OCI-LY3 (cell line): Measurements from ENCODE around the gene MARK1.
"Not testable (repeated sequence)": the region's sequence is repeated elsewhere in the genome, so short reads cannot be mapped to it uniquely, and the experiment has no call there.

Experiments used
- H2AFZ ChIP-seq: fragments of 200-600, 300-600 bp; shearing (Covaris generic); 2 replicates; pipeline ENCODE4 v1.6.0; 2014; ENCODE audit warnings: antibody characterized with exemption, low read depth, low read length
- H3K27ac ChIP-seq: fragments of 200-600, 300-600 bp; sonication (generic); 2 replicates; pipeline ENCODE4 v1.5.1; 2014; ENCODE audit warnings: mild to moderate bottlenecking, low read length, moderate library complexity, mixed read lengths
- H3K27me3 ChIP-seq: fragments of 200-600, 300-600 bp; sonication (generic); 2 replicates; pipeline ENCODE4 v1.6.1; 2014; ENCODE audit warnings: low read depth, low read length, mixed read lengths
- H3K36me3 ChIP-seq: fragments of 200-600, 300-600 bp; sonication (generic); replicated peaks from 2 replicates; pipeline ENCODE3; 2014; ENCODE audit warnings: low read depth, low read length, mixed read lengths
- H3K4me1 ChIP-seq: fragments of 300-600, 200-600 bp; sonication (generic); 2 replicates; pipeline ENCODE4 v1.6.1; 2014; ENCODE audit warnings: low read length, mixed read lengths
- H3K4me2 ChIP-seq: fragments of 200-600, 300-600 bp; sonication (generic); 2 replicates; pipeline ENCODE4 v1.6.1; 2014; ENCODE audit warnings: low read length, mixed read lengths
- H3K4me3 ChIP-seq: fragments of 300-600, 200-600 bp; sonication (generic); 2 replicates; pipeline ENCODE4 v1.5.1; 2014; ENCODE audit warnings: antibody characterized with exemption, mild to moderate bottlenecking, low read length, moderate library complexity
- H3K79me2 ChIP-seq: fragments of 300-600, 200-600 bp; shearing (Covaris generic); 2 replicates; pipeline ENCODE4 v1.6.1; 2014; ENCODE audit warnings: mild to moderate bottlenecking, low read length, mixed read lengths
- H3K9ac ChIP-seq: fragments of 300-600, 200-600 bp; shearing (Covaris generic); 2 replicates; pipeline ENCODE4 v1.6.0; 2014; ENCODE audit warnings: mild to moderate bottlenecking, low read length, moderate library complexity
- H3K9me3 ChIP-seq: fragments of 200-600, 300-600 bp; shearing (Covaris generic); 2 replicates; pipeline ENCODE4 v1.6.1; 2014; ENCODE audit warnings: low read length, mixed read lengths; ENCODE audit not compliant: insufficient read depth
- H4K20me1 ChIP-seq: fragments of 200-600, 300-600 bp; sonication (generic); 2 replicates; pipeline ENCODE4 v1.6.1; 2016; ENCODE audit warnings: low read length, mixed read lengths; ENCODE audit not compliant: insufficient read depth
- EZH2phosphoT487 ChIP-seq: fragments of 200-600 bp; shearing (Covaris generic); IDR thresholded peaks from 2 replicates; pipeline ENCODE4 v1.6.1; 2018; ENCODE audit warnings: antibody characterized with exemption, mixed run types, low read depth
- TF ChIP-seq, protein P1 (sequence below): fragments of 200-600, 300-600 bp; sonication (generic); IDR thresholded peaks from 2 replicates; pipeline ENCODE4 v1.5.1; 2014; ENCODE audit warnings: antibody characterized with exemption, low read length, low read depth

MARK1 gene

DNA sequence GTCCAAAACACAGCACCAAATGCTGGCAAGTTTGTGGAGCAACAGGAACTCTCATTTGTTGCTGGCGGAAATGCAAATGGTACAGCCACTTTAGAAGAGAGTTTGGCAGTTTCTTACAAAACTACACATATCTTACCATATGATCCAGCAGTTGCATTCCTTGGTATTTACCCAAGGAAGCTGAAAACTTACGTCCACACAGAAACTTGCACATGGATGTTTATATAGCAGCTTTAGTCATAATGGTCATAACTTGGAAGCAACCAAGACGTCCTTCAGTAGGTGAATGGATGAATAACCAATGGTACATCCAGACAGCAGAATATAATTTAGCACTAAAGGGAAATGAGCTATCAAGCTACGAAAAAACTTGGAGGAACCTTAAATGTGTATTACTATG, 66.4 kb downstream of the MARK1 start:
- H2AFZ ChIP-seq, result no peak overlapping the region
- H3K9me3 ChIP-seq, result no peaks in the 10 kb centered on the region
- TF ChIP-seq, protein P1, sequence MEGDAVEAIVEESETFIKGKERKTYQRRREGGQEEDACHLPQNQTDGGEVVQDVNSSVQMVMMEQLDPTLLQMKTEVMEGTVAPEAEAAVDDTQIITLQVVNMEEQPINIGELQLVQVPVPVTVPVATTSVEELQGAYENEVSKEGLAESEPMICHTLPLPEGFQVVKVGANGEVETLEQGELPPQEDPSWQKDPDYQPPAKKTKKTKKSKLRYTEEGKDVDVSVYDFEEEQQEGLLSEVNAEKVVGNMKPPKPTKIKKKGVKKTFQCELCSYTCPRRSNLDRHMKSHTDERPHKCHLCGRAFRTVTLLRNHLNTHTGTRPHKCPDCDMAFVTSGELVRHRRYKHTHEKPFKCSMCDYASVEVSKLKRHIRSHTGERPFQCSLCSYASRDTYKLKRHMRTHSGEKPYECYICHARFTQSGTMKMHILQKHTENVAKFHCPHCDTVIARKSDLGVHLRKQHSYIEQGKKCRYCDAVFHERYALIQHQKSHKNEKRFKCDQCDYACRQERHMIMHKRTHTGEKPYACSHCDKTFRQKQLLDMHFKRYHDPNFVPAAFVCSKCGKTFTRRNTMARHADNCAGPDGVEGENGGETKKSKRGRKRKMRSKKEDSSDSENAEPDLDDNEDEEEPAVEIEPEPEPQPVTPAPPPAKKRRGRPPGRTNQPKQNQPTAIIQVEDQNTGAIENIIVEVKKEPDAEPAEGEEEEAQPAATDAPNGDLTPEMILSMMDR, result no peak
- TF ChIP-seq EZH2phosphoT487, result no peak
- no peak overlapping the region for H3K4me2 ChIP-seq
- no peak overlapping the region for H3K4me3 ChIP-seq
- H3K27ac ChIP-seq, result no peak overlapping the region
- H4K20me1 ChIP-seq, result no peaks in the 10 kb centered on the region
- no peak overlapping the region for H3K9ac ChIP-seq
- peaks cover 8% of the 10 kb centered on the region for H3K4me1 ChIP-seq
- peaks cover under 1% of the 10 kb centered on the region for H3K36me3 ChIP-seq
- H3K27me3 ChIP-seq, result no peaks in the 10 kb centered on the region
- H3K79me2 ChIP-seq, result no peaks in the 10 kb centered on the region

- H2AFZ ChIP-seq, result no peak overlapping the region
- no peaks in the 10 kb centered on the region for H3K9me3 ChIP-seq
- no peak overlapping the region for H3K4me3 ChIP-seq
- H3K27me3 ChIP-seq, result no peaks in the 10 kb centered on the region
- H3K4me1 ChIP-seq, result peaks cover under 1% of the 10 kb centered on the region; the same call in 1 of the 2 replicates
- no peaks in the 10 kb centered on the region for H3K79me2 ChIP-seq
- H4K20me1 ChIP-seq, result no peaks in the 10 kb centered on the region
- no peak overlapping the region for H3K27ac ChIP-seq
- TF ChIP-seq, protein P1, result no peak
- H3K4me2 ChIP-seq, result no peak overlapping the region
- H3K36me3 ChIP-seq, result no peaks in the 10 kb centered on the region
- no peak overlapping the region for H3K9ac ChIP-seq
Observed at GRCh38 chr1:220595179-220595578, 67.2 kb downstream of the MARK1 start.

DNA sequence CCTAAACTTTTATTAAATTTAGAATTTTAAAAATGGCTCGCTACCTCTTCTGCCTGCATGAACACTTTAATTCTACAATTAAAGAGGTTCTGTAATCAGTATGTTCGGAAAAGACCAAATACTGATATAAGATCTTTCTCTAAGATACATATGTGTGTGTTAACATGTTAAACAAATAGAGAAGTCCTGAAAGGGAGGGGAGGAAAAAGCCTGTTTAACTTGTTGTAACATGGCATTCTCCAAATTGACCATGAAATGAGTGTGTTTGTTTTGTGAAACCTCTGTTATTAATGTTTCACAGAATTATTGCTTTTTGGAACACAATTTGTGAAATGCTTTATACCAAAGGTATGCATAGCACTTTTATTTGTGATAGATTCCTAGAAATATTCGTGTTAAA, 77.0 kb downstream of the MARK1 start:
- no peak overlapping the region for H3K4me2 ChIP-seq
- no peak overlapping the region for H3K4me3 ChIP-seq
- no peaks in the 10 kb centered on the region for H3K4me1 ChIP-seq
- no peak overlapping the region for H2AFZ ChIP-seq
- no peak for TF ChIP-seq EZH2phosphoT487
- TF ChIP-seq, protein P1, result no peak
- no peak overlapping the region for H3K27ac ChIP-seq
- H3K27me3 ChIP-seq, result no peaks in the 10 kb centered on the region
- no peaks in the 10 kb centered on the region for H3K79me2 ChIP-seq
- H3K9me3 ChIP-seq, result no peaks in the 10 kb centered on the region
- H3K36me3 ChIP-seq, result no peaks in the 10 kb centered on the region
- H3K9ac ChIP-seq, result no peak overlapping the region
- no peaks in the 10 kb centered on the region for H4K20me1 ChIP-seq

DNA sequence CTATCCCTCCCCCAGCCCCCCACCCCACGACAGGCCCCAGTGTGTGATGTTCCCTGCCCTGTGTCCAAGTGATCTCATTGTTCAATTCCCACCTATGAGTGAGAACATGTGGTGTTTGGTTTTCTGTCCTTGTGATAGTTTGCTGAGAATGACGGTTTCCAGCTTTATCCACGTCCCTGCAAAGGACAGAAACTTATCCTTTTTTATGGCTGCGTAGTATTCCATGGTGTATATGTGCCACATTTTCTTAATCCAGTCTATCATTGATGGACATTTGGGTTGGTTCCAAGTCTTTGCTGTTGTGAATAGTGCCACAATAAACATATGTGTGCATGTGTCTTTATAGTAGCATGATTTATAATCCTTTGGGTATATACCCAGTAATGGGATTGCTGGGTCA, 77.7 kb downstream of the MARK1 start:
- not testable (repeated sequence) for H3K27me3 ChIP-seq, H3K4me3 ChIP-seq, H4K20me1 ChIP-seq, H3K79me2 ChIP-seq, H3K9me3 ChIP-seq, H2AFZ ChIP-seq, H3K4me1 ChIP-seq, H3K36me3 ChIP-seq, H3K27ac ChIP-seq, H3K4me2 ChIP-seq, H3K9ac ChIP-seq

DNA sequence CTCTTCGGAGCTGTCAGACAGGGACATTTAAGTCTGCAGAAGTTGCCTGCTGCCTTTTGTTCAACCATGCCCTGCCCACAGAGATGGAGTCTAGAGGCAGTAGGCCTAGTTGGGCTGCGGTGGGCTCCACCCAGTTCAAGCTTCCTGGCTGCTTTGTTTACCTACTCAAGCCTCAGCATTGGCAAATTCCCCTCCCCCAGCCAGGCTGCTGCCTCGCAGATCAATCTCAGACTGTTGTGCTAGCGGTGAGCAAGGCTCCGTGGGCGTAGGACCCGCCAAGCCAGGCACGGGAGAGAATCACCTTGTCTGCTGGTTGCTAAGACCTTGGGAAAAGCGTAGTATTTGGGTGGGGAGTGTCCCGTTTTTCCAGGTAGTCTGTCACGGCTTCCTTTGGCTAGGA, 83.2 kb downstream of the MARK1 start:
- H2AFZ ChIP-seq, H3K4me1 ChIP-seq, H3K4me3 ChIP-seq, H3K36me3 ChIP-seq, H4K20me1 ChIP-seq, H3K79me2 ChIP-seq, H3K9ac ChIP-seq, H3K9me3 ChIP-seq, H3K27ac ChIP-seq, H3K4me2 ChIP-seq, H3K27me3 ChIP-seq: not testable (repeated sequence)
